HG02970 (cell line): ENCODE data around the gene FABP7.
A peak's percentile ranks its signal among the peaks of the same experiment; 100 is the strongest.
"Not testable (repeated sequence)": the region's sequence is repeated elsewhere in the genome, so short reads cannot be mapped to it uniquely, and the experiment has no call there.

Experiments
- ATAC-seq: cut with Tn5 transposase; IDR thresholded peaks from one replicate; pipeline ENCODE4 v1.9.1; 2021; ENCODE audit warnings: mild to moderate bottlenecking, moderate library complexity, moderate number of reproducible peaks; ENCODE audit not compliant: unreplicated experiment, low FRiP score

FABP7 gene

GRCh38 chr6:122779667-122780066 is at the start of gene FABP7:
Gene FABP7 (plus strand): TSS chr6:122779716. CDS start chr6:122779795, 79 bp downstream.
- no peak for ATAC-seq

- no peak for ATAC-seq
Observed at GRCh38 chr6:122730334-122730733, 49.2 kb upstream of the FABP7 start.

DNA sequence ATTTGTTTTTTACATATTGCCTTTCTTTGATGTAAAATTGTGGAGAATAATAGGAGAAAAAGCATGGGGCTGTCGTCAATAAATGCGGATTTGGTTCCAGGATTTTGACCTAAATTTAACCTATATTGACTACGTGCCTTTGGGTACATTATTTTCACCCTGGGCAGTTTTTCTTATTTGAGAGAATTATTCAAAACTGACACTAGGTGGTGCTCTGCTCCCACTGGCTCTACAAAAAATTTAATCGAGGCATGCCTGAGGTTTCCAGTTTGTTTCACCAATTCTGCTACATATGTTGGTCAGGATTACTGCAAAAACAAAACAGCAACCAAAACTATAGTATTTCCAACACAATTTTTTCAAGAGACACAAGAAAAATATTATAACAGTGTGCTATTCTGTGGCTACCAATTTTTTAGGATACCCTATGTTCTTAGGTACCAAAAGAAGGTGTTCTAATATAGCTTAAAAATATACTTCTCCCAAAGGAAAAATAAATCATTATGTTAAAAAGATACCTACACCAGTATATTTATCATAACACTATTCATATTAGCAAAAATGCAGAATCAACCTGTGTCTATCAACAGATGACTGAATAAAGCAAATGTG is 48.6 kb upstream of the FABP7 start:
- ATAC-seq: peak; percentile 50

DNA sequence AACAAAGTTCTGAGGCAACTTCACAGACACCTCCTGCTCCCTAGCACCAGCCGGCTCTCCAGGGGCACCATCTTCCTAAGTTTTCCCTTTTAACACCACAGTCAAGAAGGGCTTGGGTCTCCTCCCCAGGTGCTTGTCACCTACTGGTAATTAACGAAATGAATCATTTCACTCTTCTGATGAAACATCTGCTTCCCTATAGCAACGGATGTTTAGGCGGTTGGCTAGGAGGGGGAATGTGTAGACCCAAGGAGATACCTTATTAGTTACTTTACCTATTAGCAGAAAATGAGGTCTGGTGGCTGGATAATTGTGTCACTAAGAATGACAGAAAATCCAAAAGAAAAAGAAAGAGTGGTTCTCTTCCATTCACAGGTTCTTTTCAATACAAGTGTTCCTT is 46.3 kb upstream of the FABP7 start:
- ATAC-seq: no peak

GRCh38 chr6:122734529-122735395 is 44.8 kb upstream of the FABP7 start:
- ATAC-seq: no peak

DNA sequence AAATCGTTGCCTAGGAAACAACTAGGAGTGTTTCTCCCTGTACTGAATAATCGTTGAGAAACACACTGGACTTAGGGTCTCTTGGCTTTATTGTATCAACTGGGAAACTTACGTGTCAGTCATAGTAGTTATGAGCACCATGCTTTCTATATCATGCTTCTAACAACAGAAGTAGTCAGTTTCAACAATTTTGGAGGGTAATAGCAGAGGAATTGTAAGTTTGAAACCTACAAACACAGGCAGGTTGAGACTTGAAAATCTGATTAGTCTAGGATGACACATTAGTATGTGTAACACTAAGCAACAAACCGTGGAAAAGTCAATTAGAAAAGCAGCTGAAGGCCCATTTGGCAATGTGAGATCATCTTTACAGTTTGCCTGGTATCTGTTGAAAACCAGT is 43.9 kb upstream of the FABP7 start:
- no peak for ATAC-seq

- no peak for ATAC-seq
Observed at GRCh38 chr6:122736163-122736562, 43.4 kb upstream of the FABP7 start.

- no peak for ATAC-seq
Observed at GRCh38 chr6:122736616-122737015, 42.9 kb upstream of the FABP7 start.

- ATAC-seq: no peak
Observed at GRCh38 chr6:122740091-122740490, 39.4 kb upstream of the FABP7 start.

GRCh38 chr6:122740936-122741335 is 38.6 kb upstream of the FABP7 start:
- no peak for ATAC-seq

- not testable (repeated sequence) for ATAC-seq
Observed at GRCh38 chr6:122744247-122744646, 35.3 kb upstream of the FABP7 start.

GRCh38 chr6:122744856-122745255 is 34.7 kb upstream of the FABP7 start:
- not testable (repeated sequence) for ATAC-seq

DNA sequence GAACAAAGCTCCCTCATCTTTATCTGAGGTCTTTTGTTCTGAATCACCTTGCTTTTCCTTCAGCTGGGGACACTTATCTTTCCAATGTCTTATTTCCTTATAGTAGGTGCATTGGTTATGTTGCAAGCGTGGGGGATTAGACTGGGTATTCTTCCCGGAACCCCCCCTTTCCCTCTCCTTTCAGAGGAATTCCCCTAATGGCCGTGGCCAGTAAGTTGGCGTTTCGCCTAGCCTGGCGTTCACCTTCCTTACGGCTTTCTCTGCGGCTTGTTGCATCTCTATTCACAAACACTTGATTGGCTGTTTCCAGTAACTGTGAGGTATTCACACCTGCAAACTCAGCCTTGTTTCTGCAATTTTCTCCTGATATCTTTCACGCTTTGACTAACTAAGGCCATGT is 32.8 kb upstream of the FABP7 start:
- no peak for ATAC-seq

DNA sequence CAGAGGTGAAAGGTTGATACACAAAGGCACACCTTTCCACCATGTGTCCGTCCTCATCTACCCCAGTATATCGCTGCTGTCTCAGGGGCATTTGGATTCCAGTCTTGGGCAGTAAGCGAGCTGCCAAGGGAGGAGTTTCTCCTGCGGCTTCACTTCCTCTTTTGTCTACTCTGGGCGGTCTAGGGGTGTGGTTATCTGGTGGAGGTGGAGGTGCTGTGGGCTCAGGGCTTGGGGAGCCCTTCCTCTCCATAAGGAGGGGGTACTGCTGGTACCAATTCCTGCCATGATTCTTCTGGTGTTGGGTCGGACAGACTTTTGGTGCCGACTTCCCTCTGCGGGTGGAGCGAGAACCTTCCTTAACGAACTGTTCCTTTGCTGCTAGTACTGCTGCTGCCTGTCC is 31.9 kb upstream of the FABP7 start:
- ATAC-seq: no peak

DNA sequence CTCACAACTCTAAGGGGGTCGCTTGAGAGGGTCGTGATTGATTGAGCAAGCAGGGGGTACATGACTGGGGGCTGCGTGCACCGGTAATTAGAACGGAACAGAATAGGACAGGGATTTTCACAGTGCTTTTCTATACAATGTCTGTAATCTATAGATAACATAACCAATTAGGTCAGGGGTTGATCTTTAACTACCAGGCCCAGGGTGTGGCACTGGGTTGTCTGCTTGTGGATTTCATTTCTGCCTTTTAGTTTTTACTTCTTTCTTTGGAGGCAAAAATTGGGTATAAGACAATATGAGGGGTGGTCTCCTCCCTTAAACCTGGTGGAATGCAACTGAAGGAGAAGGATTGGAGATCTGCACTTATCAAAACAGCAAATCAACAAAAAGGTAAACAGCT is 30.6 kb upstream of the FABP7 start:
- ATAC-seq: not testable (repeated sequence)

GRCh38 chr6:122749451-122750050 is 30.0 kb upstream of the FABP7 start:
- no peak for ATAC-seq

DNA sequence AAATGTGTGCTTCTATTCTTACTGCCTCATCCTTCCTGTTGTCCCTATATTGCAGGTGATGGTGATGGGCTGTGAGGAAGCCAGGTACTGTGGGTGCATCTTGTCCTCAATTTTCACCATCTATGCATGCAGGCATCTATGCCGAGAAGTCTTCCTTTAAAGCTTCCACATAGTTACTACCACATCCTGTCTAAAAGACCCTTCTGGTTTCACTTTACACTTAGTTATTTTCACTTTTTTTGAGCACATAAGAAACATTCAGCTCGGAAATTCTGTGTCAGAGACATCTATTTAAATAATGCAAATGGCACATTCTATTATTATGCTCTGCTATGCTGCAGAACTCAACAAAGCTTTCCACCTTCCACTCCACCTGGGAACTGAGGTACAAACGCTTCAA is 28.2 kb upstream of the FABP7 start:
- ATAC-seq: peak; percentile 76

GRCh38 chr6:122752459-122752858 is 27.1 kb upstream of the FABP7 start:
- ATAC-seq: no peak

DNA sequence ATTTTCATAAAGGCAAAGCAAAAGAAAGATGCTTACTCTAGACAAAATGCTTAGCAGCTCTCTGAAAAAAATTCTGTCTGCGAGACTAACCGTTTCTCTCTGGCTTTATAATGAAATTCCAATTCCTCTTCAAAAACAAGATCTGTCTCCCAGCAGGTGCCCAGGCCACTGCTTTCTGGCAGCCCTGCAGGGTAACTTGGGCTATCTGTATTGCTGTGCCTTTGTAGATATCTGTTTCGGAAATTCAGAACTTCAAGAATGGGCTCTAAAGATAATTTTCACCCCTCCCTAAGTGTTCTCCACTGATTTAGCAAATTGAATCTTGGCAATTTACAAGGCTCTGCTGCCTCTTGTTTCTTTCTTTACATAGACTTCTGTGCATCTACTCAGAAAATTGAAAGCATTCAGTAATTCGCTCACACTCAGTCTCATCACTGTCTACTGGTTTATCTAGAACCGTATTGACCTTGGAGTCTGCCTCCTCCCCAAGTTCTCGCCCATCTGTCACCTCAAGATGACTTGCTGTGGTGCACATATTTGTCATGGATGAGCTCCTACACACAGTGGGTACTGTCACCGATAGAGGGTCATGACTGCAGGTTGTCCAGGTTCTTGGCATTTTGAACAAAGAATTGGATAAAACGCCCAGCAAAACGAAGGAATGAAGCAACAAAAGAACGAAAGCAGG is 26.4 kb upstream of the FABP7 start:
- ATAC-seq: no peak

DNA sequence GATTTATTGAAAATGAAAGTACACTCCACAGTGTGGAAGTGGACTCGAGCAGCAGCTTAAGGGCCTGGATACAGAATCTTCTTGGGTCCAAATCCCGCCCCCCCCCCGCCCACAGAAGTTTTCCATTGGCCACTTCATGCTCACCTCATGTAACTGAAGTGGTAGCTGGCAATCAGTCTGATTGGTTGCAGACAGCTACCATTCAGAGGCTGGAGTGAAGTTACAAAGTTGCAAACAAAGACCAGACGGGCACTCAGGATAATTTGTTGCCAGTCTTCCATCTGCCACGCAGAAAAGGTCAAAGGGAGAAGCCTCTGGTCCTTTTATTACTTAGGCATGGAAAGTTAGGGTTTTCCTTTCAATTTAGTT is 25.8 kb upstream of the FABP7 start:
- no peak for ATAC-seq

DNA sequence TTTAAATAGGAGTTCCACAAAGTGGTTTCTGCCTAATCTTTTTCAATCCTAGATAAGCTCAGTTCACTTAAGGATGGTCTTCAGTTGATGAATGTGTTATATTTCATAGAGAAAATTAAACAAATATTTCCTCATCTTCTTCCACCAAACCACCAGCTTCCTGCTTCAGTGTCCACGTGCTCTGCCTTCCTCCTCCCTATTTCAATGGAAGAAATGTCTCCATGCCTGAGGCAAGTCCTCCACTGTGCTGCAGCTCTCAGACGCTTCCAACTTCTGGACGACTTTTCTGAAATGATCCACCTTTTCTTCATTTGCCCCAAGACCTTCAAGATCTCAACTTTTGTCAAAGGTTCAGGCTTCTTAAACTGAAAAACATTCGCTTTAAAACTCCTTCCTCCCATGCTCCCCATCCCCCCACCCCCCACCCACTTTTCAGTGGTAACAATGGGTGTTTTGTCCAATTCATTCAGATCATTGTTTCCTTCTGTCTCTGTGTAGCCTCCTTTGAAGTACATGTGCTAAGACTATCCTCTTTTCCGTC is 25.3 kb upstream of the FABP7 start:
- ATAC-seq: no peak
